Stomach smooth muscle (tissue), 2 donors: Measurements from ENCODE around the gene DPF3.

Source experiments
- H3K27ac ChIP-seq: one replicate; pipeline ENCODE4 v1.7.0; 2013; ENCODE audit warnings: mild to moderate bottlenecking, low read length, inconsistent platforms
- H3K27me3 ChIP-seq, 2 donors: one replicate each; pipeline ENCODE4 v1.7.0; 2013; ENCODE audit warnings: low read length in 2 of 2; ENCODE audit not compliant: insufficient read depth in 2 of 2, control insufficient read depth in 1 of 2
- H3K36me3 ChIP-seq, 2 donors: one replicate each; pipeline ENCODE4 v1.7.0; 2013; ENCODE audit warnings: low read length in 2 of 2; ENCODE audit not compliant: control insufficient read depth in 2 of 2, insufficient read depth in 2 of 2
- H3K4me1 ChIP-seq: one replicate; pipeline ENCODE4 v1.7.0; 2013; ENCODE audit warnings: low read length; ENCODE audit not compliant: control insufficient read depth, insufficient read depth
- H3K4me3 ChIP-seq, 2 donors: one replicate each; pipeline ENCODE4 v1.7.0; 2013; ENCODE audit warnings: low read length in 2 of 2
- H3K9ac ChIP-seq, 2 donors: one replicate each; pipeline ENCODE4 v1.7.0; 2013; ENCODE audit warnings: low read length in 2 of 2, mild to moderate bottlenecking in 1 of 2
- H3K9me3 ChIP-seq, 2 donors: one replicate each; pipeline ENCODE4 v1.7.0; 2013; ENCODE audit warnings: low read length in 2 of 2; ENCODE audit not compliant: control insufficient read depth in 2 of 2
- donor health status: healthy.
- donor health status: Pancreatic carcinoma.

Gene DPF3

GRCh38 chr14:72740504-72740961, 153.4 kb downstream of the DPF3 start:
- Histone ChIP-seq H3K36me3 (no peaks in the 10 kb centered on the region), H3K4me3 (no peak overlapping the region), H3K27ac (no peak overlapping the region), H3K4me1 (no peaks in the 10 kb centered on the region), H3K27me3 (peaks cover 0 to 2% of the 10 kb centered on the region in 2 donors), H3K9ac (no peak overlapping the region), H3K9me3 (no peaks in the 10 kb centered on the region)

GRCh38 chr14:72739446-72740405, 154.2 kb downstream of the DPF3 start:
- H3K9ac ChIP-seq: no peak overlapping the region
- H3K4me3 ChIP-seq: no peak overlapping the region
- no peaks in the 10 kb centered on the region for H3K9me3 ChIP-seq
- no peak overlapping the region for H3K27ac ChIP-seq
- no peaks in the 10 kb centered on the region for H3K36me3 ChIP-seq
- H3K4me1 ChIP-seq: no peaks in the 10 kb centered on the region
- peaks cover 0 to 2% of the 10 kb centered on the region in 2 donors for H3K27me3 ChIP-seq

GRCh38 chr14:72738161-72738611, 155.7 kb downstream of the DPF3 start:
- Histone ChIP-seq H3K27ac (no peak overlapping the region), H3K36me3 (no peaks in the 10 kb centered on the region), H3K9me3 (no peaks in the 10 kb centered on the region), H3K4me1 (no peaks in the 10 kb centered on the region), H3K9ac (no peak overlapping the region), H3K4me3 (no peak overlapping the region), H3K27me3 (peaks cover 0 to 2% of the 10 kb centered on the region in 2 donors)

- Histone ChIP-seq H3K27ac (no peak overlapping the region), H3K36me3 (no peaks in the 10 kb centered on the region), H3K9ac (no peak overlapping the region), H3K9me3 (no peaks in the 10 kb centered on the region), H3K27me3 (peaks cover 0 to 2% of the 10 kb centered on the region in 2 donors), H3K4me1 (no peaks in the 10 kb centered on the region), H3K4me3 (no peak overlapping the region)
These were observed 156.3 kb downstream of the DPF3 start for GRCh38 chr14:72737560-72737943.

- Histone ChIP-seq H3K4me3 (no peak overlapping the region), H3K9me3 (no peaks in the 10 kb centered on the region), H3K36me3 (no peaks in the 10 kb centered on the region), H3K4me1 (no peaks in the 10 kb centered on the region), H3K27me3 (peaks cover 0 to 2% of the 10 kb centered on the region in 2 donors), H3K9ac (no peak overlapping the region), H3K27ac (no peak overlapping the region)
These were observed 156.9 kb downstream of the DPF3 start for GRCh38 chr14:72736786-72737559.

GRCh38 chr14:72736308-72736707, 157.6 kb downstream of the DPF3 start:
- no peak overlapping the region for H3K9ac ChIP-seq
- no peaks in the 10 kb centered on the region for H3K4me1 ChIP-seq
- peaks cover 0 to 2% of the 10 kb centered on the region in 2 donors for H3K27me3 ChIP-seq
- no peaks in the 10 kb centered on the region for H3K36me3 ChIP-seq
- H3K4me3 ChIP-seq: no peak overlapping the region
- H3K27ac ChIP-seq: no peak overlapping the region
- no peaks in the 10 kb centered on the region for H3K9me3 ChIP-seq

GRCh38 chr14:72732022-72732780, 161.7 kb downstream of the DPF3 start:
- no peak overlapping the region for H3K27ac ChIP-seq
- no peak overlapping the region for H3K9ac ChIP-seq
- H3K9me3 ChIP-seq: no peaks in the 10 kb centered on the region
- no peaks in the 10 kb centered on the region for H3K4me1 ChIP-seq
- no peaks in the 10 kb centered on the region for H3K36me3 ChIP-seq
- H3K4me3 ChIP-seq: no peak overlapping the region
- no peaks in the 10 kb centered on the region for H3K27me3 ChIP-seq

- no peaks in the 10 kb centered on the region for H3K36me3 ChIP-seq
- no peaks in the 10 kb centered on the region for H3K9me3 ChIP-seq
- H3K9ac ChIP-seq: no peak overlapping the region
- H3K4me1 ChIP-seq: no peaks in the 10 kb centered on the region
- no peak overlapping the region for H3K27ac ChIP-seq
- no peak overlapping the region for H3K4me3 ChIP-seq
- no peaks in the 10 kb centered on the region for H3K27me3 ChIP-seq
These were observed 162.5 kb downstream of the DPF3 start for GRCh38 chr14:72731252-72732020.

GRCh38 chr14:72730468-72730867, 163.4 kb downstream of the DPF3 start:
- Histone ChIP-seq H3K27me3 (no peaks in the 10 kb centered on the region), H3K9me3 (no peaks in the 10 kb centered on the region), H3K27ac (no peak overlapping the region), H3K36me3 (no peaks in the 10 kb centered on the region), H3K9ac (no peak overlapping the region), H3K4me3 (no peak overlapping the region), H3K4me1 (no peaks in the 10 kb centered on the region)

- Histone ChIP-seq H3K27me3 (no peaks in the 10 kb centered on the region), H3K27ac (no peak overlapping the region), H3K36me3 (no peaks in the 10 kb centered on the region), H3K9ac (no peak overlapping the region), H3K4me1 (peaks cover 3% of the 10 kb centered on the region), H3K4me3 (no peak overlapping the region), H3K9me3 (no peaks in the 10 kb centered on the region)
These were observed 167.5 kb downstream of the DPF3 start for GRCh38 chr14:72726444-72726843.
